GM19397 (cell line): ENCODE data around the gene ZNF750.

Experiments used
- ATAC-seq: cut with Tn5 transposase; IDR thresholded peaks from one replicate; pipeline ENCODE4 v1.9.1; 2021; ENCODE audit warnings: mild to moderate bottlenecking, moderate library complexity; ENCODE audit not compliant: unreplicated experiment

ZNF750 gene

DNA sequence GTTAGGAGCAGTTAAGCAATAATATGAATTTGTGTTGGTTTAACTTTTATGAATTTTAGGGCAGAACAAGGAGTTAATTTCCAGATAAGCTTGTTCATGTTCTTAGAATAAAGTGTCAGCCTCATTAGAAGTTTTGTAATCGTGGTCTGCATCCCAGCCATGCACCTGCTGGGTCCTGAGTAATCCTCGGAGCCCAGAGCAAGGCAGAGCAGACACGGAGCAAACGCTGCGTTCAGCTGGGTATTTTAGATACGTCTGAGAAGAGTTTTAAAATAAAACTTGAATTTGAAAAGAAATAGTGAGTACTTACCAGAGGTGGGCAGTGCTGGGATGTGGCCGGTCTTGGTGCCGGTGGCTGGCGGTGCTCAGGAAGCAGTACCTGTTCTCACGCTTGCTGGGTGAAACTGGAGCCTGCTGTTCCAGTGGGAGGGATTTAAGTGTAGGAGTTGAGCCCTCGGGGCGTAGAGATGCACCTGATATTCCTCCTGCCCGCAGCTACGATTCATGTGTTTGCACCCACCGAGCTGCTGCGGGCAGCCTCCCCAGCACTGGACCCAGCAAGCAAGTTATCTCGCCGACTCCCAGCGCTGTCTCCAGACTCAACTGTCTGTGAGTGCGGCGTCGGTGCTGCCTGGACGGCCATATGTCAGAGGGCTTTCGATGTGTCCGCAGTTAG is at the start of gene ZNF750:
Gene ZNF750 (minus strand): TSS at position 406 of the 676 bp plus-strand sequence. CDS start 7,568 bp downstream, outside the sequence.
- ATAC-seq = no peak

- no peak for ATAC-seq
These were observed 49.0 kb upstream of the ZNF750 start for GRCh38 chr17:82888583-82889495.

DNA sequence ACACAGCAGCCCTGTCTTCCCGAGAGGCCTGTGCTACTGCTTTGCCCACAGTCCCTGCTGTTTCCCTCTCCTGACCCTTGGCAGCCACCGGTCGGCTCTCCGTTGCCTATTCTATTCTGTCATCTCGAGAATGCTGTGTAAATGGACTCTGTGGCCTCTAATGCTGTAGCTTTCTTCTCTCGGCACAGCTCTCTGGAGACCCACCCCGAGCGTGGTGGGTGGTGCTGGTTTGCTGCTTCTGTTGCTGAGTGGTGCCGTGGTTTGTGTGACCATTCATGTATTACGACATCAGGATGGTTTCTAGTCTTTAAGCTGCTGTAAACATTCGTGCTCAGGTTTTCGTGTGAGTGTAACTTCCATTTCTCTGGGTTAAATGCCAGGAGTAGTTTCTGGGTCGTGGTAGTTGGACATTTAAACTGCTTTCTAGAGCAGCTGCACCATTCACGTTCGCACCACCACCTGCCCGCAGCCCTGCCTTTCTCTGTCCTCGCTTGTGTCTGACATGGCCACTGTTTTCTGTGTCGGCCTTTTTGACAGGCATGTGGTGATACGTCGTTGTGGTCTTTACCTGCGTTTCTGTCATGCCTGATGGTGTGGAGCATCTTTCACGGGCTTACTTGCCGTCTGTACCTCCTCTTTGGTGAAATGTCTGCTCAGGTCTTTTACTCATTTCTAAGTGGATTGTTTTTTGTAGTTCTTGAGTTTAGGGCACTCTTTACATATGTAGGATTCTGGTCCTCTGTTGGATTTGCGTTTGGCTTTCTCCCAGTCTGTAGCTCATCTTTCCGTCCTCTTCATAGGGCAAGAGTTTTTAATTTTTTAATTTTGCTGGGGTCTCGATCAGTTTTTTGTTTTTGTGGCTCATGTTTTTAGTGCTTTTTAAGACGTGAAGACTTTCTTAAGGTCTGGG is 47.7 kb upstream of the ZNF750 start:
- ATAC-seq = no peak

- no peak for ATAC-seq
These were observed 45.1 kb upstream of the ZNF750 start for GRCh38 chr17:82884970-82885353.

DNA sequence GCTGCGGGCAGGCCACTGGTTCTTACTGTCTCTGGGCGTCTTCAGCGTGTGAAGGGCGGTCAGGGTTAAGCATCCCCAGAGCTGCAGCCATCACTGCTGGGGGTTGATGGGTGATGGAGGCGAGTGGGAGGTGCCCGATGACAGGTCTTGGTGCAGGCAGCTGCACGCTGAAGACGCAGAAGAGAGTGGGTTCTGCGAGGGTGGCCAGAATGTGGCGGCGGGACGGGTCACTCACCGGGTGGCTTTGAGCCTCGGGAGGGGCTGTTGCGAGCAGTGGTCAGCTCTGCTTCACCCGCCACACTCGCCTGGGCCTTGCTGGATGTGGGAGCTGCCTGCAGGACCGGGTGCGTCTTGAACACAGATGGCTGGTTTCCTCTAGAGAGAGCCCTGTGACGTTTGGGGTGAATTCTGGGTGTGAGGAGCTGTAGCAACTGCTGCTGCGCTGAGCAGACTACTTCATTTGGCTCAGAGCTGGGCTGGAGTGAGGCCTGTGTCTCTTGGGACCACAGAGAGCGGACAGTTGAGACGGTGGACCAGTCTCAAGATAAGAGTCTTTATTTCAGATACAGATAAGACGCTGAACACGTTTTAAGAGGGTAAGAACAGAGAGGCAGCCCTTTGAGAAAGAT is 44.6 kb upstream of the ZNF750 start:
- ATAC-seq = no peak

DNA sequence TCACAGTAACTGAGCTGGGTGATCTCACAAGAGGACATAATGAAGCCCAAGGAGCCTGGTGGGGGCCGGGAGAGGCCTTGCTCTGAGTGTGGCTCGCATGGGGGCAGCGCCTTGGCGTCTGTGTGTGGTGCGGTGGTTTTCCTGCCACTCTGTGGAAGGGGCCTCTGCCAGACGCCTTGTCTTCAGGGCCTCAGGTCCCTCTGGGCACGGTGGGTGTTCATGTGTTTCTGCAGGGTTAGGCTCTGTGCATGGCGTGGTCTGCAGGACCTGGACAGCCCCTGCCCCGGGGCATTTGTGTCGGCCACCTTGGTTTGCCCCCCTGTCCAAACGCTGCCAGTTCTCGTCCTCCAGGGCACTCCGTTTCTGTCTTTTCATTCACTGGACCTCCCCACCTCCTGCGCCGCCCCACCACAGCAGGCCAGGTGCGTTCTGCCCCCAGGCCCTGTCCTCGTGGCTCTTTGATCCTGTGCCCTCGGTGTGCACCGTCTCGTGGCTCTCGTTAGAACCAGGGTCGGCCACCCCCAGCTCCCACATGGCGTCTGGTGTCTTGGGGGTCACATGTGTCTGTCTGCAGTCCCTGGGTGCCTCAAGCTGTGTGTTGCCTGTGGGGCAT is 43.7 kb upstream of the ZNF750 start:
- no peak for ATAC-seq

DNA sequence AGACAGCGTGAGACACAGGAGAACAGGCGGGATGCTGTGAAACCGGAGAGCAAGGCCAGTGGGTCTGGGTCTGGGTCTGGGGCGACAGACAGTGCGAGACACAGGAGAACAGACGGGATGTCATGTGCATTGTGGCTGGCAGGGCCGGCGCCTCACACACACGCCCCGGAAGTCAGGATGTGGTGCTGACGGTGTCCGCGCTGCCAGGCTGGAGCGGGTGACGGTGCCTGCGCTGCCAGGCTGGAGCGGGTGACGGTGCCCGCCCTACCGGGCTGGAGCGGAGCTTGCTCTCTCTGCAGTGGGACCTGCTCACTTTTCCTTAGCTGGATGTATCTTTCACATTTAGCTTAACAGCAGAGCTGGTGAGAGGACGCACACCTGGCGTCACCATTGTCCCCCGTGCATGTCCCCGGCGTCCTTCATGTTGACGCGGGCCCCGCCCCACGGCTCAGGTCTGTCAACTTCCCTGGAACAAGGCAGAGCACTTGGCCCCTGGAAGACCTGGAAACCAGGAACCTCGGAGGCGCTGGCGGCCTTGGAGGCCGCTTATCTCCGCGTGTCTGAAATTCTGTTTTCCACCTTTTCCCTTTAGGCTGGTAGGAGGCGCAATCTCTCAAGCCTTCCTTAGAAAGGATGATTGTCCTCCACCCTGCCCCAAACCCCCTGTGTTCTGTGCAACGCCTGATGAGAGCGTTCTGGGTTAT is 43.0 kb upstream of the ZNF750 start:
- no peak for ATAC-seq

DNA sequence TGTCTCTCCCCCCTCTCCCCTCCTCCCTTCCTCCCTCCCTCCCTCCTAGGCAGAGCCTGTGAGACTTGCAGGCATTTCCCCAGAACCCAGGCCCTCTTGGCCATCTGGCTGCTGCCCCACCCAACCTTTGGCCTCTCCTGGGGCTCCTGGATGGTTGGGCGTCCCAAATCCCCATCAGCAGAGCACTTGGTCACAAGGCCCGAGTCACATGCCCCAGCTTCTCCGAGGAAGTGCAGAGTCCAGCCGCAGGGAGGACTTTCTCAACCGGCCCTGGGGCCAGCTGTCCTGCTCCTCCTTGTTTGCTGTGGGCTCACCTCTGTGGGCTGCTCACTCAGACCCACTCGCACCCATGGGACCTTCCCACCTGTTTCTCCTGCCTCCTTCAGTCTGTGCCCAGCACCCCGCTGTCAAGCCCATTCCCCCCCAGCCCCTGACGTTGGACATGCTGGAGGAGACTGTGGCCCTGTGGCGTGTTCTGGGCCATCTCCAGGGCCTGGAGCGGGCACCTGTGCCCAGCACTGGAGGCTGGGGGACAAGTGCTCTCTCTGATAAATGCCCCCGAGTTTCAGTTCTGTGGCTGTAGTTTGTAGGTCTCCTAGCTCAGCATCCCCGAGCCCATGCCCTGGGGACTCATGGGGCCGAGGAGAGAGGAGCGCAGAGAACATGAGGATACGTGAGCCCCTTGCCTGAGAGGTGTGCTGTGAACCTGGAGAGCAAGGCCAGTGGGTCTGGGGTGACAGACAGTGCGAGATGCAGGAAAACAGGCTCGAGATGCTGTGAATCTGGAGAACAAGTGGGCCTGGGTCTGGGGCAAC is 42.3 kb upstream of the ZNF750 start:
- no peak for ATAC-seq

GRCh38 chr17:82881324-82881823 is 41.6 kb upstream of the ZNF750 start:
- no peak for ATAC-seq

DNA sequence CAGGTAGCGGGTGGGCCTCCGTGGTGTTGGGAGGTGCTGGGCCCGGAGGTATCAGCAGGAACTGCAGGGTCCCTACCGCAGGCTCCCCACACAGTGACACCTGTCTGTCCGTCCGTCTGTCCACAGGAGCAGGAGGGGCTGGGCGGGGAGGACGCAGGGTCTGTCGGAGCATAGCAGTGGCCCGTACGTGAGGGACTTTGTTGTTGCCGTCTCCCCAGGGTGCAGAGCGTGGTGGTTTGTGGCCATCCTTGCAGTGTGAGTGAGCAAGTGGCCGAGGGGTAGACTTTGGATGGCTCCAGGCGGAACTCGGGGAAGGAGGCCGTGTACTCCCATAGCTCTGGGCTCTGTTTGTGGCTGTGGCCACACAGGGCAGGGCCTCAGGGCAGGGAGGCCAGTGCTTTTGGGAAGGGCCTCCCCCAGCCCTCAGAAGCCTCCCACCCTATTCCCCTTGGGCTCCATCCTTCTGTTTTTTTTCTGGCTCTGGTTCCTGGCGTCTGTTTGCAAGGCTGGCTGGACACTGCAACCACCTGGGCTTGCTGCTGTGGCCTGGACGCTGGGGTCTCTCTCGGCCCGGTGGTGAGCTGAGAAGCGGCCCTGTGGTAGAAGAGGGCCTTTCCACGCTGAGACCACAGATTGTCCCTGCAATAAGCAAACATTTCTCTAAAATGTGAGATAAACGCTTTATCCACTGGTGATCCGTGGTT is 41.0 kb upstream of the ZNF750 start:
- no peak for ATAC-seq

DNA sequence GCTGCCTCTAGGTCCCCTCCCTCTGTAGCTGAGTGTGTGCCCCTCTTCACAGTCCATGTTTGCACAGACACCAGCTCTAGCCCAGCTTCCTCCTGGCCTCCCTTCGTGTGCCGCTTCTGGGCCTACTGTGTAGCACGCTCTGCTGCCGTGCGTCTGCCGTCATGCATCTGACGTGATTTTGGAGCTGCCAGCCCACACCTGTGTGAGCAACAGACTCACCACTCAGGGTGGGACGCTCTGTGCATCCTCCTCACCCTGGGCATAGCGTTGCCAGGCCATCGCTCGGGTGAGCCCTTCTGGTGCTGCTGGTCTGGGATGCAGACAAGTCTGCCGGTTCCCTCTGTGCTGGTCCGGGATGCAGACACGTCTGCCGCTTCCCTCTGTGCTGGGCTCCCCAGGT is 39.4 kb upstream of the ZNF750 start:
- ATAC-seq = no peak

DNA sequence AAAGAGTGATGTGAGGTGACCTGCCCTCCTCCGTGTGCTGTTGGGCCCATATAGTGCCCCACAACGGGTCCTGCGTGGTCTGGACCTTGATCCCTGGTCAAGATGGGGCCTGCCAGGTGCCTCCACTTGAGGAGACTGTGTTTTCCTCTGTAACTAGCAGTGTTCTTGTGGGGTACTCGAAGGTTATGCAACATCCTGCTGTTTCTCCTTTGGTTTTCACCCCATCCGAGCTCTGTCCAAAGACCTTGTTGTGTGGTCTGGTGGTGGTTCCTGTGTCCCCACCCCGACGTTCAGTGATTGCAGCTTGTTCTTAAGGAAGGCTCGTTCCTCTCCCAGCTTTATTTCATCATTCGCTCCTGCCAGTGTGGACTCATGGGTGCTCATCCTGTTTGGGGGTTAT is 38.7 kb upstream of the ZNF750 start:
- ATAC-seq = no peak

- ATAC-seq = no peak
These were observed 37.0 kb upstream of the ZNF750 start for GRCh38 chr17:82876602-82877379.

DNA sequence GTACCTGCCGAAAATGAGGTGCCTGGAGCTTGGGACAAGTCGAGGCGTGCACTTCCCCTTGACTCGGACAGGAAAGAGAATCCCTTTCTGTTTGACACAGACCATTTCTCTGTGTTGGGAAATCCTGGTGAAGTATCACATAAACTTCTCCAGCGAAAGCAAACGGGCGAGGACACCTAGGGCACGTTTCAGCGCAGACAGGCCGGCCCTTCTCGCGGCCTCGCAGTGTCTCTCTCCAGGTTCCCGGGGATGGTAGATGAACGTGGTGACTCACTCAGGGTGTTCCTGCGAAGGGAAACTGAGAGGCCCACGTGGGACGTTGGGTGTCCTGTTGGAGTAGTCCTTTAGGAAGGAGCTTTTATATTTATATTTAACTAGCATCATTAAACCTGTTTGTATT is 36.3 kb upstream of the ZNF750 start:
- ATAC-seq = no peak

- ATAC-seq = no peak
These were observed 35.6 kb upstream of the ZNF750 start for GRCh38 chr17:82875407-82875856.

DNA sequence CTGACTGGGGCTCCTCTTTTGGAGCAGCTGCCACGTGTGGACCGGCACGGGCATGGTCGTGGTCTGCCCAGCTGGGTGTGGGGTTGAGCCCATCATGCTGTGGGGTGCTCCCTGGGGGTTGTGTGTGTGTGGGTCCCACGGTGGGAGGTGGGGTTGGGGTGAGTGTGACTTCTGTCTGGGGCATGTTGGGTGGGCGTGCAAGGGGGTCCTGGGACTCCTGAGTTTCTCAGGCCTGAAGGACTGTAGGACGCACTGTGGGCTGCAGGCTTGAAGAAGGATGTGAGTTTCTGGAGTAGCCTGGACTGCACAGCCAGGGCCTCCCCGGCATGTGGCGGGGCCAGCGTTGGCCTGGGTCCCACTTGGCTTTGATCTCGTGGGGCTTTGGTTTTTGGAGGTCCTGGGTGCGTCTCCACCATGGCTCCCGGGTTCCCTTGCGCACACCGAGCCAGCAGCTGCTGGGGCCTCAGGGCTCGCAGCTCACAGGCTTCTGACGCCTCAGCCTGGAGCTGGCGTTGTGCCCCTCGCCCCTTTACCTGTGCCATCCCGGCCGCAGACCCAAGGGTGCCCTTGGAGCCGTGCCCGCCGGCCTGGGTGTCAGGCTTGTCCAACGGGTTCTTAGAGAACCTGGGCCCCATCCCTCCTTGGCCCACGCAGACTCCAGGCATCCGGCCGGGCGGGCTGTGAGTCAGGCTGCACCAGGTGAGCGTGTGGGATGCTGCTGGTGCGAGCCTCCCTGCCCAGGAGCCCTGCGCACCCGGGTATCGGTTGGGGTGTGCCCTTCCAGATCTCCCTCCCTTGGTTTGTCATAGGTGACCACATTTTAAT is 34.4 kb upstream of the ZNF750 start:
- ATAC-seq = no peak
